Renal cortex interstitium (tissue), 11 donors: ENCODE measurements around the gene CERS6. TPM values are rescaled to one million over a fixed set of nuclear protein-coding genes. Genes with fewer than 3 reads are reported as not detected.

Source experiments
- DNase-seq, 11 donors: peaks; one replicate each; pipeline ENCODE4 v3.0.0-alpha.2; 2013; ENCODE audit warnings: low read depth in 9 of 11, low spot score in 4 of 11; ENCODE audit errors: extremely low read depth in 1 of 11
- polyA plus RNA-seq, 3 donors: library from polyadenylated mRNA; unstranded; fragments of 120-200 nt; gene quantifications; one replicate each; pipeline ENCODE4 v1.2.1, GENCODE V29; 2013; ENCODE audit not compliant: insufficient read length in 3 of 3

Gene CERS6
- polyA plus RNA-seq, 3 donors, result 44.2 to 54.8 (median 47.0) TPM

GRCh38 chr2:168519534-168520308 is 63.6 kb downstream of the CERS6 start:
- DNase-seq, result no peak

GRCh38 chr2:168521053-168521741 is 65.1 kb downstream of the CERS6 start:
- peak in 5 of 11 donors; percentile 35 to 57 (median 47) for DNase-seq

- DNase-seq, result no peak
Measured at GRCh38 chr2:168522446-168522845, 66.4 kb downstream of the CERS6 start.

- no peak for DNase-seq
Measured at GRCh38 chr2:168524005-168524404, 67.9 kb downstream of the CERS6 start.

- DNase-seq, result no peak
Measured at GRCh38 chr2:168525020-168525419, 68.9 kb downstream of the CERS6 start.

- DNase-seq, result no peak
Measured at GRCh38 chr2:168525716-168526446, 69.8 kb downstream of the CERS6 start.

GRCh38 chr2:168526641-168527040 is 70.6 kb downstream of the CERS6 start:
- no peak for DNase-seq

- no peak for DNase-seq
Measured at GRCh38 chr2:168528016-168528415, 71.9 kb downstream of the CERS6 start.

GRCh38 chr2:168528469-168528868 is 72.4 kb downstream of the CERS6 start:
- DNase-seq, result no peak

- DNase-seq, result no peak
Measured at GRCh38 chr2:168529054-168529833, 73.2 kb downstream of the CERS6 start.

GRCh38 chr2:168529900-168530561 is 74.0 kb downstream of the CERS6 start:
- DNase-seq, result no peak

- DNase-seq, result no peak
Measured at GRCh38 chr2:168530982-168531622, 75.0 kb downstream of the CERS6 start.

GRCh38 chr2:168534926-168535325 is 78.9 kb downstream of the CERS6 start:
- DNase-seq, result no peak

GRCh38 chr2:168536925-168537466 is 80.9 kb downstream of the CERS6 start:
- DNase-seq, result no peak

- no peak for DNase-seq
Measured at GRCh38 chr2:168538133-168538532, 82.1 kb downstream of the CERS6 start.

GRCh38 chr2:168538534-168538933 is 82.5 kb downstream of the CERS6 start:
- no peak for DNase-seq

GRCh38 chr2:168539945-168540344 is 83.9 kb downstream of the CERS6 start:
- DNase-seq, result no peak

GRCh38 chr2:168541858-168542257 is 85.8 kb downstream of the CERS6 start:
- DNase-seq, result no peak
